HG03457 (cell line): ENCODE results near the gene HCFC1.

Source experiments
- ATAC-seq: cut with Tn5 transposase; IDR thresholded peaks from one replicate; pipeline ENCODE4 v1.9.1; 2021; ENCODE audit warnings: moderate number of reproducible peaks; ENCODE audit not compliant: unreplicated experiment

Gene HCFC1

DNA sequence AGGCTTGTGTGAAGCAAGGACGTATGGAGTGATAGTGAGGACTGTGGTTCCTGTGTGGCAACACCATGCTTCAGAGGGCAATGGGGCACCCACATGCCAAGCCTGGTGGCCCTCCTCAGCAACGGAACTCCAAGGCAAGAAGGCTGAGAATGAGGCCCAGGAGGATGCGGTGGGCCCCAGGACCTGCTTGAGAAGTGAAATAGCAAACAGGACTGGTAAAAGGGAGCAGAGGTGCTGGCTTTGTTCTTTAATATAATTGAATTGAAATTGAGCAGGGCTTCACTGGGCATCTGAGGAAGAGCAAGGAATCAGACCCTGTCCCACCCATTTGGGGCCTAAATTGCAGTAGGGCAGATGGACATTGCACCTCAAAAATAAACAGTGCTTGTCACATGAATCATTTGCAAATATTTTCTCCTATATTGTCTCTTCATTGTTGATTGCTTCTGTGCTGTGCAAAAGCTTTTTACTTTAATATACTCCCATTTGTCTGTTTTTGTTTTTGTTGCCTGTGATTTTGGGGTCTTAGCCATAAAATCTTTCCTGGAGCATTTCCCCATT lies 3.2 kb upstream of the HCFC1 start:
- ATAC-seq: no peak

DNA sequence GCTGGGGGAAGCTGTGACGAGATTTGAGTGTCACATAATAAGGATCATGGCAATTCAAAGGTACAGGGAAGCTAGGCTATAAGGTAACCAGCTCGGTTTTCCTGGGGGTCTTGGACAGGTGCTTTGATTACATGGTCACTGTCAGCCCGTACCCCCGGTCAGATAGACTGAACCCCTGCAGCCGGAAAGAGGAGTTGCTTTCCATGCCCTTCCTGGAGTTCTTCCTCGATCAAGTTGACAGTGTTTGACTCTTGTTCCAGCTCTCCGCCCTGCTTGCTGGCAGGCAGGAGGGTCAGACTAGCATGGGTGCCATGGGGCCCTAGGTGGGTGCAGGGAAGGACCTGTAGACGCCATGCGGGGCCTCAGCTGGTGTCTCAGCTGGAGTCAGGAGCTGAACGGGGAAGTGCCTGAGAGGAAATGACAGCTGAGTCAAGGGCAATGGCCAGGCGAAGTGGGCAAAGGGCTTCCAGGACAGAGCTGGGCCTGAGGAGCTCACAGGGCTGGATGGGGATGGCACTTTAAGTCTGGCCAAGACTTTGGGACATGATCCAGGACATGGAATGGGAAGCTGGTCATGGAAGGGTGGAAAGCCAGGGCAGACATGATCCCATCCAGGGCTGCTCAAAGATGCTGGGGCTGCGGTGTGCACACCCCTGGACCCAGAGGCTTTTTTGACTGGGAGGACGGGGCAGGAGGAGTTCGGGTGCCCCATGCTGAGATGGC lies 2.5 kb upstream of the HCFC1 start:
- no peak for ATAC-seq

DNA sequence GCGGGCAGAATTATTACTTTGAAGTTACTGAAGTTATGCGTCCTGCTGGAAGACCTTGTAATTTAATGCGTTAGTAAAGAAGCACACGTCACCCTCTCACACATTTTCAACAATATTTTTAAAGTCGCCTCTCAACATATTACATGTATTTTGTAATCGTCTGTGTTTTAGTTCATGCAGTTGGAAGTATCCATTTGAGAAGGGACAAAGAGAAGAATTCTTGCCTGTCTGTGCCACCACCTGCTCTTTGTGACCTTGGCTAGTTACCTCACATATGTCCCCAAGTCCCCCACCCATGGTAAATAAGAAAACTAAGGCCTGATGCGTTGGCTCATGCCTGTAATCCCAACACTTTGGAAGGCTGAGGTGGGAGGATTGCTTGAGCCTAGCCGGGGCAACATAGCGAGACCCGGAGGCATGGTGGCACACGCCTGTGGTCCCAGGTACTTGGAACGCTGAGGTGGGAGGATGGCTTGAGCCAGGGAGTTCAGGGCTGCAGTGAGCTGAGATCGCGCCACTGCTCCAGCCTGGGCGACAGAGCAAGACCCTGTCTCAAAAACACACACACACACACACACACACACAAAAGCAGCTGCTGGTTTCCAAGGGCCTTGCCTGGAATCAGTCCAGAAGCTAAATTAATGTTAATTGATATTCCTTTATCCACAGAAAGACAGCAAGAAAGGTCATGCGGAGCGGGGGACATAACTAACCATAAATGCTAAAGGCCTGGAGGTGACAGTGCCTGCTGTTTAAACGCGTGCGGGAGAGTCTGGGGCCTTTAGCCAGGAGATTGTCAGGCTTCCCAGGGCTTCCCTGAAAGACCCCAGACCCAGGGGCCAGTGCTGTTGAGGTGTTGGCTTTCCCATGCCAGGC lies 1.7 kb upstream of the HCFC1 start:
- ATAC-seq: no peak

DNA sequence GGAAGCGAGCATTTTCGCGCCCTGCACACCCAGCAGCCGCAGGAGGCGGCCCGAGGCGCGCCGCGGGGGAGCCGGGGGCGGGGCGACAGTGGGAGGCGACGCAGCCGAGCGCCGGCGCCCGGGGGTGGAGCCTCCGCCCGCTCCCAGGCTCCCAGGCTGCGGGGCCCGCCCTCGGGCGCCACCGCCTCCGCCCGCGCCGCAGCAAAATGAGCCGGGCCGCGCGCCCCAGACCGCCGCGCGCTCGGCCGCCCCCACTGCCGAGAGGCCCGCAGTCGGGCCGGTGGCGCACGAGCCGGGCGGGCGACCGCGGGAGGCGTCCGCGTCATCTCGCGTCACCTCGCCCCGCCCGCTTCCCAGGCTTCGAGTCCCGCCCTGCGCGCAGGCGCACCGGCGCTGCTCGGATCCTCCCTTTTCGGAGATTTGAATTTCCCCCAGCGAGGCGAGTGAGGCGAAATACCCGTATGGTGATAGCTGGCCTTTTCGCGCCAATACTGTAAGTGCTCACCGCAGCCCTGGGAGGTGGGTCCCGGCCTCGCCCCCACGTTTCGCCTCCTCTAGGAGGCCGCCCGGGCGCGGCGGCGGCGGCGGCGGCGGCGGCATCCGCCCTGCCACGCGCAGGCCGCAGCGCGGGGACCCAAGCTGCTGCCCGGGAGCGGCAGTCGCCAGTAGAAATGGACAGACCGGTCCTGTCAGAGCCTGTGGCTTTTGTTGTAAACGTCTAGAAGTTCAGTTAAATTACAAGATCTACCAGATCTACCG lies 929 bp upstream of the HCFC1 start, which contains the start of gene TMEM187:
TMEM187 (plus strand) TSS at position 387 of the 759 bp plus-strand sequence. CDS start 9,309 bp downstream, outside the sequence.
- ATAC-seq: peak; percentile 41

DNA sequence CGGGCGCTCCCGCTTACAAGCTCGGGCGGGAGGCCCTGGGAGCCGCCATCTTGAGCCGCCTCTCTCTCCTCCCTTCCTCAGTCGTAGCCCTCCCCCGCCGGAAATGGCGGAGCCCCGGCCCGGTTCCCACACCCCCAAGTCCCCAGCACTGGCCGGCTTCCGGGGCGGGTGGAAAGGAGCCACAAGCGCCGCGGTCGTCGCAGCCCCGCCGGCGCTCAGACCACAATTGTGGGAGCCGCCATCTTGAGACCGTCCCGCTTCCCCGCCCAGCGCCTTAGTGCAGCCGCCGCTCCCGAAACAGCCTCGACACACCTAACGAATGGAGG lies 531 bp downstream of the HCFC1 start:
- ATAC-seq: no peak

DNA sequence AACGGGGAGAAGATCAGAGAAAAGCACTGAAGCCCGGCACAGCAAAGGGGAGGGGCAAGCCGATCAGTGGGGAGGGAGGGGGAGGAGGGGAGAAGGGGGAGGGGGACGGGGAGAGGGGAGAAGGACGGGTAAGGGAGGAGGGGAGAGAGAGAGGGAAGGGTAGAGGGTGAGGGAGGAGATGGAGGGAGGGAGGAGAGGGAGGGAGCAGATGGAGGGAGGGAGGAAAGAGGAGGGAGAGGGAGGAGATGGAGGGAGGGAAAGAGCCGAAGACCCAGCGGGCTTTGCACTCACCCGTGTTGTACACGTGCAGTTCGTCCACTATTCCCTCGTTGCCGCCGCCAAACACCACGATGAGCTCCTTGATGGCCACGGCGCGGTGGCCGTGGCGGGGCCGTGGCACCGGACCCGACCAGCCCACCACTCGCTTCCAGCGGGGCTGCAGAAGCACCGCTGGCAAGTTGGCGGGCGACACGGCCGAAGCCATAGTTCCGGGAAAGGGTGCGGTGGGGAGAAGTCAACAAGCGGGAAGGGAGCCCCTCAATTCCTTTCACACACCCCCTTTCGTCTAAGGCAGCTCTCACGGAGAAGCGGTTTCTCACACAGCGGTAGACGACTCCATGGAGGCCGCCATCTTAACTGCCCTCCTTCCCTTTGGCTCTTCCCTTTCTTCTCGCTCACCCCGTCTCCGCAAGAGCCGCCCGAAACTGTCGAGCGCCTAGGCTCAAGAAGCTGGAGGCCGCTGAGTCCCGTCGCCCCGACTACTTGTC lies 1.1 kb downstream of the HCFC1 start:
- no peak for ATAC-seq

DNA sequence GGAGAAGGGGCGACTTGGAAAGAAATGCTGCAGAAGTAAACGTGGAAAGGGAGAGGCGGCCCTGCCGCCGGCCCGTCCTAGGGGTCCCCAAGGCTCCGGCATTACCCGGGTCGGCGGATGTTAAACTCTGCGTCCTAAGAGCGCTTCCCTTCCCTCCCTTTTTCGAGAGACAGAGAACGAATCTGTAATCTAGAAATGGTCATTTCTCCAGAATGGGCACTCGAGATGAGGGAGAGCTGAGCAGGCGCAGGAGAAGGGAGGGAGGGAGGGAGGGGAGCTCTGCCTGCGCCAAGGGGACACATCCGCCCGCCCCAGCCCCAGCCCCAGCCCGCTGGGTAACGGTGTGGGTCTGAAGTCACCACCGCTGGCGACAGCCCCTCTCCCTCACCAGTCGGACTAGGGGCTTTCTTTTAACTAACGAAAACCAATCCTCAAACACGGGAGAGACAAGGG lies 1.7 kb downstream of the HCFC1 start:
- no peak for ATAC-seq

DNA sequence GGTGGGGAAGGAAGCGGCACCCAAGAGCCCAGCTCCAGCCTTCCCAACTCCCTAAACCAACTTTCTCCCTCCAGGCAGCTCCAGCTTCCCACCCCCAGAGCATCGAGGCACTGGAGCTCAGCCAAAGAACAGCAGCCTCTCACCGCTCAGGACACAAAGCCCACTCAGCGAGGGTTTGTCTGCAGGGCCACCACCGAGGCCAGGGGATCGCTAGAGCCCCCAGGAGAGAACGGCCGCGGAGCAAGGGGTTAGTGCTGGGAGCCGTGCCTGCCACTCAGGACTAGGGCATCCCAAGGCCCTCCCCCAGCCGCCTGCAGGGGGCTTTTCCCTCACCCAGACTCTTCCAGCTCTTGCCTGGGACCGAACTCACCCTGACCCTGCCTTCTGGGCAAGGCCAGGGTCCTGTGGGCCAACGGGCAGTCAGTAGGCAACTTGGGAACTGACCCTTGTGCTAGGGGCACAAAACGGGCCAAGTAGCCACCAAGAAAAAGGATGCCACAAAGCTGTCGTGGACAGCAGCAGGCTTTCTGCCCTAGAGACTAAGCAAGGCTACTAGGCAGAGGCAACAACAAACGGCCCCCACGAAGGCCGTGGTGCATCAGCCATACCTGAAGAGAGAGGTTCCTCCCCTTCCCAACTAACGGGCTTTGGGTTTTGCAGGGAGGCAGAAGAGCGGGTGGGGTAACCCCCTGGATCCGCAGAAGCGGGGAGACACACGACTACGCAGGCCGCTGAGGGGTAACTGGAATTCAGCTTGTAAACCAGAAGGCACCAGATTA lies 2.3 kb downstream of the HCFC1 start:
- ATAC-seq: no peak

DNA sequence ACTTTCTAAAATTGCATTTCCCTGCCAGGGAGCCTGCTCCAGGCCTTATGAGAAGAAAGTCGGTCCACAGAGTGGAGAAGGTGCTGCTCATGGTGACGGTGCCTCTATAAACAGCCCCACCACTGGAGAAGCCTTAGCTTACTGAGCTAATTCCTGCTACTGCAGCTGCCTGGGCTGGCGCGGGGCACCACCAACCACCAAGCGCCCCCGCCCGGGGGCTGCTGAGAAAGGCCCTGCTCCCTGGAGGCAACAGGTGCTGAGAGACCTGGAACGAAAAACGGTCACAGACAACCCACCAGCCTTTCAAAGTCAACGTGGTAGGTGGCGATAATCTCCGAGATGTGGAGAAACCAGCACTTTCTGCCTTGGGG lies 2.9 kb downstream of the HCFC1 start:
- ATAC-seq: no peak

DNA sequence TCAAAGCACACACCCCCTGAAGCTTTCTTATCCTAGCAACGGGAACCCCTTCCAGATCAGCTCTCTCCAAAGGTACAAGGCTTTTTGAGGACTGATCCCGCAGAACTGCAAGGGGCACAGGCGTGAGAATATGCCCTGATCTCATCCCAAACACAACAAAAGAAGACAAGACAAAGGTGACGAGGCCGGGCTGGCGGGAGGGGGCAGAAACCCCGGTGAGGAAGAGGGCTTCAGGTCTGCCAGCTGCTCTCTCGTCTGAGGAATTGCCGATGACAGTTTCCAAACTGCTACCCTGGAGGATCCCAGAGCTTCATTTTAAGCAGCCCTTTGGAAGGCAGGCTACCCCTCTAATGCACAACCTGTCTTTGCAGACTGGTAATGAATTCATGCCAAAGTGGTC lies 3.4 kb downstream of the HCFC1 start:
- ATAC-seq: no peak

DNA sequence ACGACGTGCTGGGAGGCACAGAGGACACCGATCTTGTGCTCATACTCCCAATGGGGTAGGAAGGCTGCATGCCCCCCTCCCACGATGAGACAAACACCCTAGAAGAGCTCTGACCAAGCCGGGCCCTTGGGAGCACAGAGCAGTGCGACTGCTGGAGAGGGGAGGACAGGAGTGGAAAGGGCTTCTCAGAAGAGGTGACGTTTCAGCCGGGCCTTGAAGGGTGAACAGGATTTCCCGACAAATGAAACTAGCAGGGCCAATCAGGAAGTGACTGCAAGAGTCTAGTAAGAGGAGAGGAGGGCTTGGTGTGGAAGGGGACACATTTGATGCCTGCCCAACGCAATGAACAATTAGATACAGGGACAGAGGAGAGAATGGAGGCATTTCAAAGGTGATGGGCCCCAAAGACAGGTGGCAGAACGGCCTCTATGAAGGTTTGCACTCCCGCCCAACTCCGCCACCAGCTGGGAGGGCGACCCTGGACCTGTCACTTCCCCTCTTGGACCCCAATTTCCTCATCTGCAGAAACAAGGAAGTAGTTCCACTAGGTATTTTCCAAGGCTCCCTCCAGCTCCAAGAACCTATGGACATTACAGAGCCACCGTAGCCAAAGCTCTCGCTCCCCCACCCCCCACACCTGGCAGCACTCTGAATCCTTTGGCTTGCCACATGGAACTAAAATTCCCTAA lies 3.9 kb downstream of the HCFC1 start:
- no peak for ATAC-seq

DNA sequence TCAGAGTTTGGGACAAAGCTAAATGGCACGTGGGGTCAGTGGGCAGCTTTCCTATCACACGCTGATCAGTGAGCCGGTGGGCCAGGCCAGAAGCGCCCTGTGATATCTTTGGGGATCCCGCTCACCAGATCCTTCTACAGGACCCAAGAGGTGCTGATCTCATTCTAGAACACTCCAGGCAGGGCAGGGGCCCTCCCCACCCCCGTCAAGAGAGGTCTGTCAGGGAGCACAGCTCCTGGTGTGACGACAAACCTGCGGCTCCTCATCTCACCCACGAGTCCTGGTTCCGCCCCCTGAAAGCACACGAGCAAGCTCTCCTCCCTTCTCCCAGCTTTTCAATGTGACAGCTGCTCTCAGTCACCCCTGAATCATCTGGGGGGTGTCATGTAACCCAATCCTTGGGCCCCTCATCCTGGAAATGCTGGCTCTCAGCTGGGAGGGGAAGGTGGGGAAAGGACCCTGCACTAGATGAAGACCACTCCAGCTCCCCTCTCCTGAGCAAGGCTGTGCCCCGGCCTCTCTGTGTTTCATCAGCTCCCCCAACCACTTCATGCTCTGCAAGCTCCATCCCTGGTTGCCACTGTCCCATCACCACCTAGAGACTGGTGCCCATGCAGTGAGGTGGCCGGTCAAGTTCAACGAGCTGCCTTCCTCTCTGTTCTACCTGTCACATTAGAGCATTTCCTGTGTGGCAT lies 4.6 kb downstream of the HCFC1 start:
- ATAC-seq: no peak

DNA sequence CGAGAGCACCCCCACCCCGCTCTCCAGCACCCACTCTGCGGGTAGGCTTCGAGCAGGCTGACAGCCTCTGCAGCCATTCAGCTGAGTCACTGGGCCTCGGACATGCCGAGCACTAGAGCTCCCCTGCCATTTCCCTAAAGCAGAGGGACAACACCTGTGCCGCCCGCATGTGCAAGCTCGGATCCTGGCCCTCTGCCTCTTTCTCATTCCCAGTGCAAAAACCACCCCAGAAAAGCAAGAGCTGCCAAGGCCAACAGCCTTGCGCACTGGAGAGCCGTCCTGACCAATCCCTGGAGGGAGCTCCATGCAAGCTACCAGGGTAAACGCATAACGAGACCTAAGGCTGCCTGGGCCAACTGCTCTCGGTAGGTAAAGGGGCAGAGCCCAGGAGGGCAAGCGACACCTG lies 5.3 kb downstream of the HCFC1 start:
- ATAC-seq: no peak

DNA sequence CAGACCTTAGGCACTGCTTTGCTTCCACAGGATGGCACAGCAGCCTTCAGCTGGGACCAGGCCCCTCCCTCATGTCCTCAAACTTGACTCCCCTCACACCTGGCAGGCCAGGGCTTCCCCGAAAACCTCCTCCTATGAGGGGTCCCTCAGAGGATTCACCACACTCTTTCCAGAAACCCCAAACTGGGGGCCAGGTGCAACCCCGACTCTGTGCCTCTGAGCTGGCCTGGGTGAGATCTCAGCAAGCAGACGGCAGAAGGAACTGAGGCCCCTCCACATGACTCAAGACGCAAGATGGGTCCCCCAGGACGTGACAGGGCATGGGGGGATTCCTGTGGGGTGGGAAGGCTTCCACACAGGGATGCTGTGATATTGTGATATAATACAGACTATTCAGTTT lies 6.2 kb downstream of the HCFC1 start:
- ATAC-seq: no peak

DNA sequence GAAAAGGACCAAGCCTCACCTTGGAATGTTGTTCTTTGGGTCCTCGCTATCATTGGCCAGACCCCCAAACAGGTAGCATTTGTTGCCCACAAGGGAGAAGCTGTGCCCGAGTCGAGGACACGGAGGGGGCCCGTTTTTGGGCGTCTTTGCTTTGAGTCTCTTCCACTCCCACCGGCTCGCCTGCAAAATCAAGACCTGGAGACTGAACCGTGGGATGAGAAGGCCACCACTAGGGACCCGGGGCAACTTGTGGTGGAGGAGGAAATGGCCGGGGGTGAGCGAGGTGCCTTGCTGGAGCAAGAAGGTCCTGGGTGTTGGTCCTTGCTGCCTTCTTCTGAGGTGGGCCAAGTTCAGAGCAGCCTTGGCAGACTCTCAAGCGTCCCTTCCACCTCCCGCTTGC lies 7.5 kb downstream of the HCFC1 start:
- no peak for ATAC-seq

DNA sequence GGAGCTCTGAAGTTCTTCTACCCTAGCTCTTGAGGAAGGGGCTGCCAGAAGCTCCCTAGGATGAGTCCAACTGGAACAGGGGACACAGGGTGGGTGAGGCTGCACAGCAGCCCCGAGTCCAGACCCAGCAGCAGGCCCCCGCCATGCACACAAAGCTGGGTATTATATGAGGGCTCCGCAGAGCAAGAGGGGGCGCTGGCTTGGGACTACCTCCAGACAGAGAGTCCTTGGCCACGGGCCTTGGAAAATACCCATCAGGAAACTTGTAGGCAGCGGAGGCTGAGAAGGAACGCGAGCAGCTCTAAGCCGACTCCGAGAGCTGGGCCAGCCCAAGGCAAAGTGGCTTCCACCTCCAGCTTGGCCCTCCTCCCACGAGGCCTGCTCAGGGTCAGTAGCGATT lies 8.1 kb downstream of the HCFC1 start:
- no peak for ATAC-seq

DNA sequence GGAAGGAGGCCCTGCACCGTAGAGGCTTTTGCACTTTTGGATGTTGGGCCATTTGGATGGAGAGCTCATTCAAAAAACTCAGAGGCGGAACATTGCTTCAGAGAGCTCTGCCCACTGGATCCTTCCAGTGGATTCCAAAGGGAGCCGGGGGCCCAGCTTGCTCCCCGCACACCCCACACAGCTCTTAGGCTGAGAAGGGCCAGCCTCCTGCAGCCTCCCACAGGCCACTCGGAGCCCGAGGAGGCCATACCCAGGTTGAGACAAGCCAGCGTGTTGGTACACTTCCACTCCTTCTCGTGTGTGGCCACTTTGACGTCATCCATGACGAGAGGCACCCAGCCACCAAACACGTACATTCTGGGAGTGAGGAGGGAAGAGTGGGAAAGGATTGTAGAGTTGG lies 10.3 kb downstream of the HCFC1 start:
- no peak for ATAC-seq

DNA sequence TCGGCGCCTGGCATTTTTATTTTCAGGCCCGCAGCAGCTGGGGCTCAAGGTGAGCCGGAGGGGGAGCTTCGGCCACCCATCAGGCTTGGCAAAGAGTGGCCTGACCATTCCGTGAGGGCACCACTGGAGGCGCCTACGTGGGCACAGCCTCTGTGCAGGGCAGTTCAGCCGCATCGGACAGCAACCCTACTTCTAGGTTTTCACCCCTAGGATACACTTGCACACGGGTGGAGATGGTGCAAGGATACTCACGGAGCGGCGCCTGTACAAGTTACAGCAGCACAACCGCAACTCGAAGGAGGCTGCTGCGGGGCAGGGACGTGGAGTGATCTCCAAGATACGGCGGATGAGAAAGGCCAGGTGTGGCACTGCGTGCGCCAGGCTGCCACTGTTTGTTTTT lies 10.8 kb downstream of the HCFC1 start:
- no peak for ATAC-seq

DNA sequence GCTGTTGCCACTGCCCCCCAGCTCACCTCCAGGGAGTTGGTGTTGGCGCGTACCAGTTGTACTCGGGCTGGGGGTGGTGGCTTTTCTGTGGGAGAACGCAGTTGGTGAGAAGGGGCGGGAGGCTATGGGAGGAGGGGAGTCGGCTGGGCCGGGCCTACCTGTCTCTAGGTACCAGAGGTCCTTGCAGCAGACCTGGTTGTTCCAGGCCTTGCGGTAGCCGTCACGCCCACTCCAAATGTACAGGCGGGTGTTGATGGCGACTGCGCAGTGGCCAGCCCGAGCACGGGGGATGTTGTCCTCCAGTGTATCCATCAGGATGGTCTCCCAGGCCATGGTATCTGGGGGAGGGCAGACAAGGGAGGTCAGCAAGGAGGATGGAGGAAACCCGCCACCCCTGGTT lies 11.5 kb downstream of the HCFC1 start:
- no peak for ATAC-seq
